ENCODE measurements around the gene ASAP2.

Gene ASAP2

GRCh38 chr2:9249020-9249800 is 42.6 kb downstream of the ASAP2 start:
- Histone ChIP-seq H3K9me3 (ENCODE audit: insufficient read depth, low read depth, low read length) (no peaks in the 10 kb centered on the region), H3K36me3 (ENCODE audit: insufficient read depth, low read length) (no peaks in the 10 kb centered on the region), H3K9me2 (replicated peaks; ENCODE audit: low read depth, low read length) (no peaks in the 10 kb centered on the region), H3K9ac (ENCODE audit: low read depth, low read length, poor library complexity, severe bottlenecking) (peak overlapping the region; percentile 2), H3K4me1 (ENCODE audit: insufficient read depth, low read length, poor library complexity, severe bottlenecking) (peaks cover 13% of the 10 kb centered on the region), H3K27me3 (ENCODE audit: insufficient read depth, low read length, poor library complexity, severe bottlenecking) (no peaks in the 10 kb centered on the region), H3K79me2 (ENCODE audit: insufficient read depth, low read length) (peaks cover 43% of the 10 kb centered on the region), H2AFZ (ENCODE audit: low read length) (no peak overlapping the region), H3F3A (ENCODE audit: low read depth) (no peaks in the 10 kb centered on the region), H3K4me2 (ENCODE audit: low read depth, low read length, poor library complexity, severe bottlenecking) (no peak overlapping the region), H3K4me3 (ENCODE audit: low read length, poor library complexity, severe bottlenecking) (no peak overlapping the region), H4K20me1 (ENCODE audit: insufficient read depth, low read length, poor library complexity, severe bottlenecking) (peaks cover 11% of the 10 kb centered on the region)
- TF ChIP-seq, protein P1, sequence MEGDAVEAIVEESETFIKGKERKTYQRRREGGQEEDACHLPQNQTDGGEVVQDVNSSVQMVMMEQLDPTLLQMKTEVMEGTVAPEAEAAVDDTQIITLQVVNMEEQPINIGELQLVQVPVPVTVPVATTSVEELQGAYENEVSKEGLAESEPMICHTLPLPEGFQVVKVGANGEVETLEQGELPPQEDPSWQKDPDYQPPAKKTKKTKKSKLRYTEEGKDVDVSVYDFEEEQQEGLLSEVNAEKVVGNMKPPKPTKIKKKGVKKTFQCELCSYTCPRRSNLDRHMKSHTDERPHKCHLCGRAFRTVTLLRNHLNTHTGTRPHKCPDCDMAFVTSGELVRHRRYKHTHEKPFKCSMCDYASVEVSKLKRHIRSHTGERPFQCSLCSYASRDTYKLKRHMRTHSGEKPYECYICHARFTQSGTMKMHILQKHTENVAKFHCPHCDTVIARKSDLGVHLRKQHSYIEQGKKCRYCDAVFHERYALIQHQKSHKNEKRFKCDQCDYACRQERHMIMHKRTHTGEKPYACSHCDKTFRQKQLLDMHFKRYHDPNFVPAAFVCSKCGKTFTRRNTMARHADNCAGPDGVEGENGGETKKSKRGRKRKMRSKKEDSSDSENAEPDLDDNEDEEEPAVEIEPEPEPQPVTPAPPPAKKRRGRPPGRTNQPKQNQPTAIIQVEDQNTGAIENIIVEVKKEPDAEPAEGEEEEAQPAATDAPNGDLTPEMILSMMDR (conservative IDR thresholded peaks at IDR 0.05; ENCODE audit: low read length) = no peak
- TF ChIP-seq EZH2phosphoT487 (IDR thresholded peaks at IDR 0.05; ENCODE audit: borderline replicate concordance) = no peak

GRCh38 chr2:9250091-9250490 is 43.5 kb downstream of the ASAP2 start:
- Histone ChIP-seq H3K9me2 (replicated peaks; ENCODE audit: low read depth, low read length) (no peaks in the 10 kb centered on the region), H3K4me1 (ENCODE audit: insufficient read depth, low read length, poor library complexity, severe bottlenecking) (peaks cover 13% of the 10 kb centered on the region), H3K9me3 (ENCODE audit: insufficient read depth, low read depth, low read length) (no peaks in the 10 kb centered on the region), H3K4me3 (ENCODE audit: low read length, poor library complexity, severe bottlenecking) (no peak overlapping the region), H4K20me1 (ENCODE audit: insufficient read depth, low read length, poor library complexity, severe bottlenecking) (peaks cover 11% of the 10 kb centered on the region), H3K27me3 (ENCODE audit: insufficient read depth, low read length, poor library complexity, severe bottlenecking) (no peaks in the 10 kb centered on the region), H3F3A (ENCODE audit: low read depth) (no peaks in the 10 kb centered on the region), H3K4me2 (ENCODE audit: low read depth, low read length, poor library complexity, severe bottlenecking) (no peak overlapping the region), H2AFZ (ENCODE audit: low read length) (no peak overlapping the region), H3K9ac (ENCODE audit: low read depth, low read length, poor library complexity, severe bottlenecking) (no peak overlapping the region), H3K79me2 (ENCODE audit: insufficient read depth, low read length) (peaks cover 38% of the 10 kb centered on the region), H3K36me3 (ENCODE audit: insufficient read depth, low read length) (no peaks in the 10 kb centered on the region)
- no peak for TF ChIP-seq EZH2phosphoT487 (IDR thresholded peaks at IDR 0.05; ENCODE audit: borderline replicate concordance)
- TF ChIP-seq, protein P1 (conservative IDR thresholded peaks at IDR 0.05; ENCODE audit: low read length) = no peak

GRCh38 chr2:9250498-9251153 is 44.0 kb downstream of the ASAP2 start:
- no peak overlapping the region for H2AFZ ChIP-seq (ENCODE audit: low read length)
- H3K4me3 ChIP-seq (ENCODE audit: low read length, poor library complexity, severe bottlenecking) = no peak overlapping the region
- no peak for TF ChIP-seq EZH2phosphoT487 (IDR thresholded peaks at IDR 0.05; ENCODE audit: borderline replicate concordance)
- TF ChIP-seq, protein P1 (conservative IDR thresholded peaks at IDR 0.05; ENCODE audit: low read length) = no peak
- H3F3A ChIP-seq (ENCODE audit: low read depth) = no peaks in the 10 kb centered on the region
- no peaks in the 10 kb centered on the region for H3K27me3 ChIP-seq (ENCODE audit: insufficient read depth, low read length, poor library complexity, severe bottlenecking)
- no peak overlapping the region for H3K4me2 ChIP-seq (ENCODE audit: low read depth, low read length, poor library complexity, severe bottlenecking)
- peaks cover 11% of the 10 kb centered on the region for H4K20me1 ChIP-seq (ENCODE audit: insufficient read depth, low read length, poor library complexity, severe bottlenecking)
- H3K9ac ChIP-seq (ENCODE audit: low read depth, low read length, poor library complexity, severe bottlenecking) = no peak overlapping the region
- H3K9me3 ChIP-seq (ENCODE audit: insufficient read depth, low read depth, low read length) = no peaks in the 10 kb centered on the region
- H3K36me3 ChIP-seq (ENCODE audit: insufficient read depth, low read length) = no peaks in the 10 kb centered on the region
- no peaks in the 10 kb centered on the region for H3K9me2 ChIP-seq (replicated peaks; ENCODE audit: low read depth, low read length)
- peaks cover 44% of the 10 kb centered on the region for H3K79me2 ChIP-seq (ENCODE audit: insufficient read depth, low read length)
- peaks cover 13% of the 10 kb centered on the region for H3K4me1 ChIP-seq (ENCODE audit: insufficient read depth, low read length, poor library complexity, severe bottlenecking)
